T-helper 2 cell (primary cell): Measurements from ENCODE around the gene TP73.
"Not testable (repeated sequence)": the region's sequence is repeated elsewhere in the genome, so short reads cannot be mapped to it uniquely, and the experiment has no call there.

ENCODE experiments used
- DNase-seq, 5 experiments: peaks; one replicate each; pipeline versions ENCODE4 v3.0.0 to v3.0.0-alpha.2; 2012 to 2022

The TP73 gene

DNA sequence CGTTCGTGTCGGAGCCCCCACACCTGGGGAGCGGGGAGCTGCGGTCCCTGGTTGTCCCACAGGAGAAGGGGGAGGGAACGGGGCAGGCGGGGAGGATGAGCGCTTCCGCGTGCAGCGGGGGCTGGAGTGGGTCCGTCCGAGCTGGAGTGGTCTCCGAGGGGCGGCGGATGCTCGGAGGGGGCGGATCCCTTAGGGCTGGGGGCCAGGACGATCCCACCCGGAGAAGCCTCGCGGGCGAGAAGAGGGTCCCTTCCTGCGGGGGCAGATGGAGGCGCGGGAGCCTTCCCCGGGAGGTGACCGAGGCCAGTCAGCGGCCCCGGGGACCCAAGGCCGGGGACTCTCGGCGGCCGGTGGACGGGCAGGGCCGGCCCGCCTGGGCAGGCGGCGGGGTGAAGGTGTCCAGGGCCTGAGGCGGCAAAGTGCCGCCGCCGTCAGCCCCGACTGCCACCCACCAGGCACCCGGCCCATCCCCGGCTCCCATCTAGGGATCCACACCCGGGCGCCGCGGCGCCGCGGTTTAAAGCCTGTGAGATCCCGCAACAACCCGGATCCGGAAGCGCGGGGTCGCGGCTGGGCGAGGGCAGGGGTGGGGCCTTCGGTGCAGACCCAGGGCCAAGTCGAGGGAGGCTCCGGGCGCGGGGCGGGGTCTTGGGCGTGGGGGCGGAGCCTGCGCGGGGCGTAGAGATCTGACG lies 94.7 kb downstream of the TP73 start:
- DNase-seq: peak; percentile 71 to 90 (median 81)

GRCh38 chr1:3747522-3747848 lies 95.2 kb downstream of the TP73 start:
- DNase-seq: no peak

GRCh38 chr1:3747903-3748302 lies 95.6 kb downstream of the TP73 start:
- DNase-seq: no peak

- DNase-seq: not testable (repeated sequence)
Observed at GRCh38 chr1:3748316-3748900, 96.1 kb downstream of the TP73 start.

DNA sequence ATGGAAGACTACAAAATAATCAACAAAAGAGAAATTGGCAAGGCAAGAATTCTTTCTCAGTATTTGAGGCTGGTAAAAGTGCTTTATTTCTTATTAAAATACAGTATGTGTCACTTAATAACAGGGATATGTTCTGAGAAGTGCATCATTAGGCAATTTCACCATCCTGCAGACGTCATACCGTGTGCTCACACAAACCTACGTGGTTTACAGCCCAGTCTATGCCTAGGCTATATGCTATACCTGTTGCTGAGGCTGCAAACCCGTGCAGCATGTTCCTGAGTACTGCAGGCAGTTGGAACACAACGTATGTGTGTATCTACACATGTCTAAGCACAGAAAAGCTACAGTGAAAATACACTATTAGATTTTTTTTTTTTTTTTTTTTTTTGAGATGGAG lies 97.2 kb downstream of the TP73 start:
- no peak for DNase-seq

- no peak for DNase-seq
Observed at GRCh38 chr1:3750741-3751140, 98.4 kb downstream of the TP73 start.

GRCh38 chr1:3752400-3752945 lies 100.2 kb downstream of the TP73 start, which contains the start of gene CCDC27:
Gene CCDC27, plus strand, starts transcription at chr1:3752450. Its CDS starts 32 bp downstream, at chr1:3752482.
- no peak for DNase-seq

DNA sequence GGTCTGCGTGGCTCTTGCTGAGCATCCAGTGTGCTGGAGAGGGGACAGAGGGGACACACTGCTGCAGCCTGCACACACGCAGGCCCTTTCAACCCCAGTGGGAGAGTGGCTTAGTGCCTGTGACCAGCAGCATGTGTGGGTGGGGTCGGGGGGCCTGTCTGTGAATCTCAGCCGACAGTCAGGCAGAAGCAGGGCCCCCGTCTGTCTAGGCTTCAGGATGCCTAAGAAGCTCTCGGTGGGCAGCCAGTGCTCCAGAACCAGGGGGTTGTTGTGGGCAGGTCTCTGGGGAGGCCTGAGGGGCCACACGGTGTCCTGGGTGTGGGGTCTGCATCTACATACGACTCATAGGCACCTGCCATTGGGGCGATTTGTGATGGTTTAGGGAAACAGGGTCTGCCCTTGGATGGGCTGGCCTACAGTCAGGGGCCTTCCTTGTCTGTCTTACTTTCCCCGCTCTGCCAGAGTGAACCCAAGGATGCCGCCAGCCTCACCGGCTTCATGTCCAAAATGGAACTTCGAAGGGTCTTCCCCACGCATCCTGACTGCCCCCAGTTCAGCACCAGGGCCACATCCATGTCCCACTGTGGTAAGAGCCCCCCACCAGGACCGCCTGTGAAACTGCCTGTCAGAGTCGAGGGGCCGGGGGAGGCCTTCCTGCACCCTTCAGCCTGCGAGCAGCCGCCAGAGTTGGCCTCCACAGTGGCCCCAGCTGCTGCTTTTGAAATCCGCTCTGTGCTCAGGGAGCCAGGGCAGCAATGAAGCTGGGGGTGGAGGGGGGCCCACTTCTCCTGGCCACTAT lies 101.5 kb downstream of the TP73 start:
- DNase-seq: no peak

DNA sequence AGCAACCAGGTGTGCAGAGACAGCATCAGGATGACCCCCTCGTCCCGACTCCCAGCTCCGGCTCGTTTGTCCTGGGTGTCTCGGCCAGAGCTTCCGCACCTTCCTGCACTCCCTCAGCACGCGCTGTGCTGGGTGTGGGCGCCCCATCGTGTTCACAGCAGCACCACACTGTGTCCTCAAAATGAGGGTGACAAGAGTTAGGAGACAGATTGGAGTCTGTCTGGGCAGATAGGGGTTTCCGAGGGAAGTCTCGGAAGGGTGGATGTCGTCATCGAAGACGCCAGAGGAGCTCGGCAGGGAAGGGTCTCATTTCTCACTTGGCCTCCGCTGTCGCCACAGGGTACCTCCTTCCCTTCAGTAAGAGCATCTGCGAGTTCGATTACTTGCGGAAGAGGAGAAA lies 104.1 kb downstream of the TP73 start:
- no peak for DNase-seq

GRCh38 chr1:3759164-3759563 lies 106.8 kb downstream of the TP73 start:
- DNase-seq: no peak

- DNase-seq: no peak
Observed at GRCh38 chr1:3759796-3760195, 107.5 kb downstream of the TP73 start.

DNA sequence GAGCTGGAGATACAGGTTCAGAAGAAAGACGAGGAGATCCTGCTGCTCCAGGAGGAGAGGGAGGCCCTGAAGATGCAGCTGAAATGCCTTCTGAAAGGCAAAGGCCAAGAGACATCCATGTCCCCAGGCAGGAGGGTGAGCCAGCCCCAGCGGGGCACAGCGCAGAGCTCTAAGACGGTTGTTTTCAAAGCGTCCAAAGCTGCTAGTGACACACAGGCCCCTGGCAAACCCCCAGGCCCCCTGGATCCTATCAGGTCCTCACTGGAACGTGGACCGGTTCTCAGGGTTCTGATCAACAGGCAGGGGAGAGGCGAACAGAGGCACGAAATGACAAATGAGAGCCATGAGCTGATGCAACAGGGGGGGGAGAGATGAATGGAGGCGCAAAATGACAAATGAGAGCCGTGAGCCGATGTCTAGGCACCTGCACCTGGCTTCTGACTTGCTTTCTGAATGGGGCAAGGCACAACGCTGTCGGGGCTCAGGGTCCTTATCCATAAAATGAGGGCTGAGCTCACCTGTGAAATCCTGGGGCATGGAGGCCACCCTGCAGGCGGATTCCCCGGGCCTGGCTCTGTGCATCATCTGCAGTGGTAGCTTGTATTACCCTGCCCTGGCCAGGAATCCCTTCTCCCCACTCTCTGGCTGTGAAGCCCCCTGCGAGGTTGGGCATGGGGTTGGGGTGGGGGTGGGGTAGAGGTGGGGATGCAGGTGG lies 109.1 kb downstream of the TP73 start:
- DNase-seq: no peak

DNA sequence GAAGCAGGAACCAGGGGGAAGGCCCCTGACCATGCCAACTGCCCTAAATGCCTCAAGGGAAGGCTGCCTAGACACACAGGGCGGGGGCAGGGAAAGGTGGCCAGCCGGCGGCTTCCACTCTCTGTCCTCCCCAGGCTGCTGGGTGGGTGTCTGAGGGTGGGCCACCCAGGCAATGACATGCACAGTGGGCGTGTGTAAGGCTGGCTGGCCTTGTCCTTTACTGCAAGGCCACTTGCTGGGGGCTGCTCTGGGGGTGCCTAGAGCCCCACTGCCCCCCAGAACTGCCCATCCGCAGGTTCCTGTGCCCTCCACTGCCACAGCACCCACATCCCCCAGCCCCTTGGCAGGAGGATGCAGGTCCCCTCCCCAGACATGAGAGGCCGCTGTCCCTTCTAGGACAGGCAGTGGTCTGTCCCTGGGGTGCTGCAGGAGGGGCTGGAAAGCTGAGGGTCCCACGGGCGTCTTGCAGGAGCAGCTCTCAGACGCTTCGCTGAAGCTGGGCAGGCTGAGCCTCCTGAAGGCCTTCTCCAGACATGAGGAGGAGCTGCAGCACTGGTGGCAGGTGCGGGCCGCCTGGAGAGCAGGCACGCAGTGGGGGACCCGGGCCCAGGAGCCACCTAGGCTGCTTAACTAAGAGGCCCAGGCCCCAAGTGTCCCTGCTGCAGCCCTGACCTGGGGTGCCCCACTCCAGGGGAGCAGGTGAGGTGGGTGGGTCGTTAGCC lies 110.0 kb downstream of the TP73 start:
- DNase-seq: no peak

GRCh38 chr1:3762873-3763228 lies 110.5 kb downstream of the TP73 start:
- no peak for DNase-seq

GRCh38 chr1:3763351-3764125 lies 111.2 kb downstream of the TP73 start:
- DNase-seq: no peak

DNA sequence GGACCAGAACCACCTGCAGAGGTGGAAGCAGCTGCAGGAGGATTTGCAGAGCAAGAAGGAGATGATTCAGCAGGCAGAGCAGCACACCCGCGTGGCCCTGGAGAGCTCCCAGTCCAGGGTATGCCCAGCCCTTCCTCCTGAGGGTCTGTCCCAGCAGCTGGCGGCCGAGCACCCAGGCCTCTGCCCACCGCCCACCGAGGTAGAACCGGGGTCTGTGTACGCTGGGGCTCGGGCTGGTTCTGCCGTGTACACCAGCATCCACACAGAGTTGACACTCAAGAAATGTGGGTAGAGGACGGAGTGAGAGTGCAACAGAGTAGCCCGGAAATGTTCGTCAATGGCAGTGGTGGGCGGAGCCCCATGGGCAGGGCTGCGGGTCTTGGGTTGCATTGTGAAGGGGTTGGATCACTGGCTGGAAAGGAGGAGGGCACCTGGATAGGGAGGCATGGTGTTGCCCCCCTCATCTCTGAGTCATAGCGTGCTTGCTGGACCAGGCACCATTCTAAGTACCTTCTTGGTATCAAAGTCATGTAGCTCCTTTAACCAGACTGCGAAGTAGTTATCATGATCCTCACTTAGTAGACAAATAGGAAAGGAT lies 115.1 kb downstream of the TP73 start:
- no peak for DNase-seq

DNA sequence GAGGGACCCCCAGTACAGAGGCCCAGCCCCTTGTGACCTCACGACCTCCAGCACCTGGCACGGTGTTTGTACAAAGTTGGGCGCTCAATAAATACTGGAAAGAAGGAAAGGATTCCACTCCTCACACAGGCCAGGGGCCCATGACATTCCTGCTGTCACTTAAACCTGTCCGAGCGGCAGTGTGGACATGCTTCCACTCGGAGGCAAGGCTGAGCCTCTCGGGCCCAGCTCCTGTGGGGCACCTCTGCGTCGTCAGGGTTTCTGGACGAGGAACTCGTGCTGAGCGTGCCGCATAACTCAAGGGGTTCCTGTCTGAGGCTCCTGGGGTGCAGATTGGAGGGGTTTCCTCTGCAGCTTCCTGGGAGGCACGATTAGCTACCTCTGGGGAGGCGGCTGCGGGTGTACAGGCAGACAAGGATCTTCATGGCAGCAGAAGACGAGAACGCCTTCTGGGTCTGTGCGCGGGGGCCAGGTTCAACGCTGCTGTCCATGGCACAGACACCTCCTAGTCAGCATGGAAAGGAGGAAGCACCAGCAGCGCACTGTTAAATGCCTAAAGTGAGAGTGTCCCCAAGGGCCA lies 116.6 kb downstream of the TP73 start:
- DNase-seq: no peak

- DNase-seq: no peak
Observed at GRCh38 chr1:3770047-3770765, 117.9 kb downstream of the TP73 start.

DNA sequence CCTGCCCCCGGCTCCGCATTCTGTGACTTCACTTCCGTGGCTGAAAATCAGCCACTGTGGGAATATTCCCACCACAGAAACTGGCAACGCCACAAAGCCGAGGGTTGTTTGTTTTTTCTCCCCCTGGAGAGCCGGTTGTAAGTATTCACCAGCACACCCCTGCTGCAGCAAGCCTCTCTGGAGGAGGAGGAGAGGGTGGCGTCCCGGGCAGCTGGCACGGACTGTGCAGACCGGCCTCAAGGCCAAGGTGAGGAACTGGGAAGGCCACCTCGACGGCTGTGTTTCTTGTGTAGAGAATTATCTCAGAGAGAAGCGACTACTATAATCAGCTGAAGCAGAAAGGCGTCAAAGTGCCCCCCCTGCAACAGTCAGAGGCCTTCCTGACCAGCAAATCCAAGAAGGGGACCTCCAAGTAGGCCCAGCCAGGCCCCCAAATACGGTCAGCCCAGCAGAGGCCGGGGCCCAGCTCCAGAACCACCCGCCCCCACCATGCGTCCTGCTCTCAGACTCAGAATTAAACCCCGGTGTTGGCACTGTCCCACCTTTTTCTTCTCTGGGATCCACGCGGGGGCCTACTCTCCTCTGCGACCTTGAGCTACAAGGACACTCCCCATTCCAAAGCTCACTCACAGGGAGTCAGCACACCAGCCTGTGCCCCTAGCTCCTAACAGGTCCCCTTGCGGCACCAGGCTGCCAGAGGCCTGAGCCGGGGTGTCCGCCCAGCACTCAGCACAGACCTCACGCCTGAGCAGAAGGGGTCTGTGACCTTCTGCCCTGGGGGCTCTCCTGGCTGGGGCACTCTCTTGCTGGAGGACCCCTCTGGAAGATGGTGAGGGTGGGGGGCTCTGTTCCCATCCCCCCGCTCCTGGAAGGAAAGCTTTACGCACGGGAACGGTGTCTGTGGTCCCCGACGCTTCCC lies 119.1 kb downstream of the TP73 start:
- DNase-seq: no peak
